ENCODE results near the gene PADI4.

- TF ChIP-seq ATF2 (tag by site-specific recombination; IDR thresholded peaks at IDR 0.05; ENCODE audit: low read depth) (no peak), ZSCAN16 (tag by site-specific recombination; IDR thresholded peaks at IDR 0.05) (no peak), ZNF670 (tag by site-specific recombination; IDR thresholded peaks at IDR 0.05; ENCODE audit: low read depth) (no peak), ZNF280C (tag by site-specific recombination; IDR thresholded peaks at IDR 0.05) (no peak), GLI4 (tag by site-specific recombination; IDR thresholded peaks at IDR 0.05) (no peak), REST (tag by site-specific recombination; IDR thresholded peaks at IDR 0.05) (no peak), ZBTB10 (tag by site-specific recombination; IDR thresholded peaks at IDR 0.05) (no peak), CTCF (tag by site-specific recombination; IDR thresholded peaks at IDR 0.05) (no peak), ZFP41 (tag by site-specific recombination; IDR thresholded peaks at IDR 0.05; ENCODE audit: borderline replicate concordance) (no peak), ZNF274 (IDR thresholded peaks at IDR 0.05; ENCODE audit: low read length) (no peak), ZNF274 (tag by site-specific recombination; IDR thresholded peaks at IDR 0.05; ENCODE audit: borderline replicate concordance) (no peak), ZNF416 (tag by site-specific recombination; IDR thresholded peaks at IDR 0.05) (no peak), SCRT2 (tag by site-specific recombination; IDR thresholded peaks at IDR 0.05) (no peak), ZNF398 (tag by site-specific recombination; IDR thresholded peaks at IDR 0.05) (no peak)
Measured at GRCh38 chr1:17352419-17352909, 44.5 kb downstream of the PADI4 start.
